ENCODE measurements around the gene ZDHHC16.

DNA sequence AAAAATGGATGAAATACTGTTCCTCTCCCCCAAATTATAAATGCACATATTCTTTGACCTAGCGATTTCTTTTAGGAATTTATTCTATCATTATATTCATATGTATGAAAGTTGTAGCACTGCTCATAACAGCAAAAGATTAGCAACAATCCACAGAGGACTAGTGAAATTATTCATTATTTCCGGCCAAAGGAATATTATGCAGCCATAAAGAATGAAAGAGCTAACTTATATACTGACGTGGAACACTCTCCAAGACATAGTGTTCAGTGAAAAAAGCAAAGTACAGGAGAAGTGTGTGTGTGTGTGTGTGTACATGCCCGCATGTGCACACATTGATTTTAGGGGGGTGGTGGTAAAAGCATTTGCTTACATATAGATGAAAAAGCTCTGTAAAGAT, 28.9 kb downstream of the ZDHHC16 start:
- TF ChIP-seq CTCF (IDR thresholded peaks at IDR 0.05) (no peak), ZFX (IDR thresholded peaks at IDR 0.05; ENCODE audit: borderline replicate concordance) (no peak)
